HEK293T (cell line): ENCODE results near the gene KCNIP1.

Experiments used
- CTCF ChIA-PET: fragments of 350-600 bp; formaldehyde crosslinking; extraction: SDS; loops from one replicate; lab custom pipeline; 2021; ENCODE audit warnings: antibody characterized with exemption, inconsistent platforms; lab: Yijun Ruan, JAX
- POLR2A ChIA-PET: fragments of 350-600 bp; formaldehyde crosslinking; extraction: SDS; loops from one replicate; lab custom pipeline; 2020; ENCODE audit warnings: antibody characterized with exemption, inconsistent platforms; lab: Yijun Ruan, JAX
- DNase-seq: peaks from one replicate; pipeline ENCODE4 v3.0.0; 2012; ENCODE audit warnings: mixed read lengths; ENCODE audit errors: extremely low spot score
- ARNT ChIP-seq: fragments of 450-650 bp; IDR thresholded peaks from 2 replicates; pipeline ENCODE4 v1.6.1; 2017; ENCODE audit warnings: mild to moderate bottlenecking
- BHLHE40 ChIP-seq: fragments of 450-650 bp; IDR thresholded peaks from 2 replicates; pipeline ENCODE4 v1.6.1; 2016; ENCODE audit warnings: mild to moderate bottlenecking, moderate library complexity, borderline replicate concordance
- CTBP1 ChIP-seq: fragments of 450-650 bp; IDR thresholded peaks from 2 replicates; pipeline ENCODE4 v1.6.1; 2016; ENCODE audit warnings: borderline replicate concordance
- ELF4 ChIP-seq: fragments of 450-650 bp; IDR thresholded peaks from 2 replicates; pipeline ENCODE4 v1.6.1; 2017; ENCODE audit warnings: antibody characterized with exemption
- FOXA1 ChIP-seq: fragments of 450-650 bp; IDR thresholded peaks from 2 replicates; pipeline ENCODE4 v1.6.1; 2016; ENCODE audit warnings: mild to moderate bottlenecking
- FOXK2 ChIP-seq: fragments of 450-650 bp; IDR thresholded peaks from 2 replicates; pipeline ENCODE4 v1.6.1; 2016; ENCODE audit warnings: mild to moderate bottlenecking
- FOXM1 ChIP-seq: fragments of 450-650 bp; IDR thresholded peaks from 2 replicates; pipeline ENCODE4 v1.6.1; 2017; ENCODE audit warnings: mild to moderate bottlenecking, borderline replicate concordance
- HDGF ChIP-seq: fragments of 450-650 bp; IDR thresholded peaks from 2 replicates; pipeline ENCODE4 v1.6.1; 2017; ENCODE audit warnings: antibody characterized with exemption, borderline replicate concordance
- L3MBTL2 ChIP-seq: fragments of 450-650 bp; conservative IDR thresholded peaks from 2 replicates; pipeline ENCODE4 v1.6.1; 2016; ENCODE audit warnings: mild to moderate bottlenecking
- LEF1 ChIP-seq: fragments of 450-650 bp; IDR thresholded peaks from 2 replicates; pipeline ENCODE4 v1.6.1; 2017; ENCODE audit warnings: mild to moderate bottlenecking, borderline replicate concordance
- NFRKB ChIP-seq: fragments of 450-650 bp; IDR thresholded peaks from 2 replicates; pipeline ENCODE4 v1.6.1; 2016; ENCODE audit warnings: mild to moderate bottlenecking, moderate library complexity
- PKNOX1 ChIP-seq: fragments of 450-650 bp; IDR thresholded peaks from 2 replicates; pipeline ENCODE4 v1.6.1; 2016
- SP1 ChIP-seq: fragments of 450-650 bp; IDR thresholded peaks from 2 replicates; pipeline ENCODE4 v1.6.1; 2017
- SUZ12 ChIP-seq: fragments of 450-650 bp; IDR thresholded peaks from 2 replicates; pipeline ENCODE4 v1.6.1; 2016; ENCODE audit warnings: mild to moderate bottlenecking
- TARDBP ChIP-seq: fragments of 450-650 bp; IDR thresholded peaks from 2 replicates; pipeline ENCODE4 v1.6.1; 2016
- ZNF384 ChIP-seq: fragments of 450-650 bp; IDR thresholded peaks from 2 replicates; pipeline ENCODE4 v1.6.1; 2016

The KCNIP1 gene

GRCh38 chr5:170636801-170637477 is 133.1 kb downstream of the KCNIP1 start:
- ChIA-PET CTCF (no interaction called here), POLR2A (no interaction called here)
- no peak for DNase-seq

GRCh38 chr5:170638051-170638450 is 134.2 kb downstream of the KCNIP1 start:
- CTCF ChIA-PET: interaction anchor here (0.6 to 3.9 kb wide), 7 partner anchors 15 to 1902 kb away, joined by 3 to 37 read pairs (median 4); no protein-coding TSS in a partner anchor
- POLR2A ChIA-PET: no interaction called here
- TF ChIP-seq FOXK2 (no peak), SUZ12 (no peak), LEF1 (no peak), HDGF (no peak), ZNF384 (no peak), BHLHE40 (no peak), ELF4 (no peak), L3MBTL2 (no peak), FOXM1 (no peak), PKNOX1 (no peak), NFRKB (no peak), SP1 (no peak), FOXA1 (no peak), TARDBP (no peak), CTBP1 (no peak), ARNT (no peak)
- no peak for DNase-seq

More at GRCh38 chr5:170636801-170637477, 133.1 kb downstream of the KCNIP1 start:
- TF ChIP-seq FOXM1 (no peak), LEF1 (no peak), ZNF384 (no peak)

GRCh38 chr5:170638454-170639220 is 134.8 kb downstream of the KCNIP1 start:
- DNase-seq: peak; percentile 88
- POLR2A ChIA-PET: no interaction called here
- CTCF ChIA-PET: interaction anchor here (0.6 to 3.9 kb wide), 11 partner anchors 12 to 1903 kb away, joined by 3 to 37 read pairs (median 4); no protein-coding TSS in a partner anchor
- TF ChIP-seq CTBP1 (no peak), NFRKB (no peak), SUZ12 (no peak), FOXA1 (no peak), ARNT (no peak), ELF4 (no peak), ZNF384 (no peak), SP1 (no peak), FOXK2 (no peak), PKNOX1 (no peak), HDGF (no peak)

- ChIA-PET POLR2A (no interaction called here), CTCF (interaction anchor here (0.6 to 3.9 kb wide), 9 partner anchors 11 to 153 kb away, joined by 3 to 37 read pairs (median 4); no protein-coding TSS in a partner anchor)
- TF ChIP-seq ARNT (no peak), ELF4 (no peak), HDGF (no peak), SUZ12 (no peak), ZNF384 (no peak), NFRKB (no peak), FOXM1 (no peak), LEF1 (no peak), FOXA1 (no peak), SP1 (no peak), CTBP1 (no peak), PKNOX1 (no peak), BHLHE40 (no peak)
- DNase-seq: no peak
Observed at GRCh38 chr5:170639221-170639925, 135.6 kb downstream of the KCNIP1 start.

DNA sequence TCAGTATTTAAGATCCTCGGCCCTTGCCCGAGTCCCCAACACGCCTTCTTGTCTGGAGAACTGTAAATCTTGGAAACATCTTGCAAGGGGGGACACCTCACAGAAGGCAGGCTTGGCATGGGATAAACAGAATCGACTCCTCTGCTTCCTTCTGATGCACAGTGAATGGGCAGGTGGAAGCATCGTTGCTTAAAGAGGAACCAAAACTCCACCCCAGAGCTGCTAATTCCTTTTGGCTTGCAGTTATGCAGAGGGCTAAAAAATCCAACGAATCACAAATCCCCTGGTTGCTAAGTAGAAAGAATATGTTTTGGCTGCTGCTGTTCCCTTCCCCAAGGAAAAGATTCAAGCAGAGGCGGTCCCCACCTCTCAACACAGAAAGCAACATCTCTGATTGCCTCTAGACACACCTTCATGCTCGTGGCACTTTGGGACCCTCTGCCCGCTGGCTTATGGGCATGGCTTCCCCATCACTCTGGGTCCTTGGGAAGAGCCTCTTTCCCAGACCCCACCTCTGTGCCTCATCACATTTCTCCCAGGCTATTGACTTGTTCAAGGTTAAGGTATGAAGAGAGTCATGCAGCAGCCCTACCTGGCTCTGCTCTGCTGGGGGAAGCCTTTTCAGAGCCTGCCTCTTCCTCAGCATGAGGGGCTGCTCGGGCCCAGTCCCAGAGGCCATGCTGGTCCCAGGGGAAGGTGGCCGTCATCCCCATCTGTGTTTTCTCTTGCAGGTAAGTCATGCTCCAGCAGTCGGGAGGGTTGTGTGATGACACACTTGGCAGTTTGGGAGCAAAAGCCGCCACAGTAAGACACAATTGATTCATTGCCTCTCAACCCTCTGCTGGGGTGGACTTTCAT is 137.1 kb downstream of the KCNIP1 start:
- no peak for TF ChIP-seq ARNT
- TF ChIP-seq L3MBTL2: no peak
- CTCF ChIA-PET: interaction anchor here (3.9 kb wide), 1 partner anchor 151 kb away, joined by 37 read pairs; no protein-coding TSS in a partner anchor
- no peak for DNase-seq
- POLR2A ChIA-PET: no interaction called here
